GM12864 (cell line): ENCODE results near the gene KSR2.

ENCODE experiments used
- DNase-seq: peaks from one replicate; pipeline ENCODE4 v3.0.0-alpha.2; 2011; ENCODE audit warnings: low read depth
- H3K4me3 ChIP-seq: 2 replicates; pipeline ENCODE4 v1.5.1; 2011; ENCODE audit warnings: mild to moderate bottlenecking, low read depth, low read length, control low read depth
- TF ChIP-seq, protein P1 (sequence below): IDR thresholded peaks from 2 replicates; pipeline ENCODE4 v1.5.1; 2011; ENCODE audit warnings: low read depth, mild to moderate bottlenecking, moderate library complexity, low read length, control low read depth, inconsistent platforms; ENCODE audit errors: missing control alignments

KSR2 gene

DNA sequence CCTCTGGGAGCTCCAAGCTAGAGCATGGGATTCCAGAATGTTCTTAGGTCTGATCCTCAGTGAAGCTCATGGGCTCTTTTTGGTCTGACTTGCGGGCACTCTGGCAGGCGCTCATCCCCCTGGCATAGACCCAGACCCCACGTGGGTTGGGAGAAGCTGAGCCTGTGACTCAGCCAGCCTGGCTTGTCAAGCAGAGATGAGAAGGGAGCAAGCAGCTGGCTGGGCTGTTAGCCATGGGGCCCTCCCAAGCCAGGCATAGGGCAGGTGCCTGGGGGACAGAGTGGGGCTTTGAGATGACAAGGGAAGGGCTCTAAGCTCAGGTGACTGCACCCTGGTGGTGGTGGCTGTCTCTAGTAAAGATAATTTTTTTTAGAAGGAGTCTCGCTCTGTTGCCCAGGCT is 527.0 kb downstream of the KSR2 start:
- no peak overlapping the region for H3K4me3 ChIP-seq
- no peak for DNase-seq
- TF ChIP-seq, protein P1, sequence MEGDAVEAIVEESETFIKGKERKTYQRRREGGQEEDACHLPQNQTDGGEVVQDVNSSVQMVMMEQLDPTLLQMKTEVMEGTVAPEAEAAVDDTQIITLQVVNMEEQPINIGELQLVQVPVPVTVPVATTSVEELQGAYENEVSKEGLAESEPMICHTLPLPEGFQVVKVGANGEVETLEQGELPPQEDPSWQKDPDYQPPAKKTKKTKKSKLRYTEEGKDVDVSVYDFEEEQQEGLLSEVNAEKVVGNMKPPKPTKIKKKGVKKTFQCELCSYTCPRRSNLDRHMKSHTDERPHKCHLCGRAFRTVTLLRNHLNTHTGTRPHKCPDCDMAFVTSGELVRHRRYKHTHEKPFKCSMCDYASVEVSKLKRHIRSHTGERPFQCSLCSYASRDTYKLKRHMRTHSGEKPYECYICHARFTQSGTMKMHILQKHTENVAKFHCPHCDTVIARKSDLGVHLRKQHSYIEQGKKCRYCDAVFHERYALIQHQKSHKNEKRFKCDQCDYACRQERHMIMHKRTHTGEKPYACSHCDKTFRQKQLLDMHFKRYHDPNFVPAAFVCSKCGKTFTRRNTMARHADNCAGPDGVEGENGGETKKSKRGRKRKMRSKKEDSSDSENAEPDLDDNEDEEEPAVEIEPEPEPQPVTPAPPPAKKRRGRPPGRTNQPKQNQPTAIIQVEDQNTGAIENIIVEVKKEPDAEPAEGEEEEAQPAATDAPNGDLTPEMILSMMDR: no peak

DNA sequence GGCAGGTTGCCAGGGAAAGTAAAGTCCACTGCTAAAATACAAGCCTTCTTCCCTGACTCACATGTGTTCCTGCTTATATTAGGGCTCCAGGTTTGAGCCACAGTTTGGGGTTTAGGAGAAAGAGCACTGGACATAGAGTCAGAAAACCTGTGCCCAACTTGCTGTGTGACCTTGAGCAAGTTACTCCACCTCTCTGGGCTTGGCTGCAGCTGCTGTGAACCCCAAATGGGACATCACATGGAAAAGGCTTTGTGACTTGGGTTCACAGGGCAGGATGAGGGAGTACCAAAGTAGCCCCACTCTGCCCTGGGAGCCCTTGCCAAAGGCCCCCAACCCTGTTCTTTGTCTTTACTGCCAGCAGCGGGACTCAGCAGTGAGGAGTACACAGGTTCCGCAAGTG is 528.4 kb downstream of the KSR2 start:
- no peak for DNase-seq
- TF ChIP-seq, protein P1: no peak
- no peak overlapping the region for H3K4me3 ChIP-seq

DNA sequence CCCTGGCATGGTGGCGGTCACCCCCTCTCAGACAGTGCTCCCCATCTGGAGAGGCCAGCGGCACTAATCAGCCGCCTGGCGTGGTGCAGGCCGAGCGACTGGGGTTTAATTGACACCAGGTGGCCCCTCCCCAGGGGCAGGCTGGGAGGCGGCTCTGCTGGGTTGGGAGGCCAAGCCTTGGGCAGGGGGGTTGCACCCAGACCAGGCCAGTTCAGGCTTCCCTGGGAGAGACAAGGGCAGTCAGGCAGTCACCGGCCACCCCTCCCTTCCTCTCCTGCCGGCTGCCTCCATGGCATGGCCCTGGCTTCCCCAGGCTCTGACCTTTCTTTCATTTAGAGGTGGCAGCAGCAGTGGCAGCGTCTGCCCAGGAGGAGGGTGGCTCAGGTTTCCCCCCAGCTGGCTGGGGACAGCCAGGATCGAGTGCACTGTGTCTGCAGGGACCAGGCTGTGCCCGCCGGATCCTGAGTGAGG is 529.2 kb downstream of the KSR2 start:
- TF ChIP-seq, protein P1: no peak
- H3K4me3 ChIP-seq: no peak overlapping the region
- no peak for DNase-seq

- no peak for DNase-seq
- no peak overlapping the region for H3K4me3 ChIP-seq
- TF ChIP-seq, protein P1: no peak
Measured at GRCh38 chr12:117438809-117439208, 530.0 kb downstream of the KSR2 start.

DNA sequence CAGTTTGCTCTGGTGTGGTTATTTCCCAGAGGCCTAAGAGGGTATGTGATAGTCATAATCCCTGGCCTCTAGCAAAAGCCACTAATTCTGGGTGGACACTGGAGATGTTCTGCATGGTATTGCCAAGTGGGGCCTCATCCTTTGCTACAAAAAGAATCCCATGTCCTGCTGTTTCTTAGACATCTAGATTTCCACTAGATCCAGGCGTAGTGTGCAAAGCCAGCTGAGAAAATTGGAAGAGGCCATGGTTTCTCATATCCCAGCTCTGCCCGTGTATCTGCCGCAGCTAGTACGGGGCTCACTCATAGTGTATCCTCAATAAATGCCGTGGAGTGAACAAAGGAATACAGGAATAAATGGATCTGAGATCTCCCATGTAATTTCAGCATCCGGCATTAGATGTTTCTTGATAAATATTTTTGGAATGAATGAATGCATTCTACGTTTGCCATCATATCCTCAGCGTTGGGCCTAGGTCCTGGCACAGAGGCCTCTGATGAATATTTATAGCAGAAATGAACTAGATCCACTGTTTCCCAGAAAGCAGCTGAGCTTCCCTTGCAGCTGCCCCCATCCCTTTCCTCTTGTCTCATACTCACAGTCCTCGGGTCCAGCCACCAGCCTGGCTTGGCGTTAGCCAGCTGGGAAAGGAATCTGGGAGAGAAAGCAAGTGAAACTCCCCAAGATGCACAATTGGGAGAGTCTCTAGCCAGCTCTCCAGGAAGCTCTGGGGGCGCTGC is 531.1 kb downstream of the KSR2 start:
- DNase-seq: no peak
- H3K4me3 ChIP-seq: no peak overlapping the region
- TF ChIP-seq, protein P1: no peak

DNA sequence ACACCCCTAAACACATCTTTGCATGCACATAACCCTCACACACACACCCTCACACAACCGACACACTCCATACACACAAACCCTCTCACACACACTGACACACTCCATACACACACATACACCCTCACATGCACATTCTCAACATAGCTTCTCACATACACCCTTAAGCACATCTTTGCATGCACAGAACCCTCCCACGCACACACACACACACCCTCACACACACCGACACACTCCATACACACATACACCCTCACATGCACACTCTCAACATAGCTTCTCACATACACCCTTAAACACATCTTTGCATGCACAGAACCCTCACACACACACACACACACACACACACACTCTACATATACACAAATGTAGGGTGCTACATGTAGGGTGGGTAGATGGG is 534.9 kb downstream of the KSR2 start:
- TF ChIP-seq, protein P1: no peak
- no peak overlapping the region for H3K4me3 ChIP-seq
- no peak for DNase-seq

DNA sequence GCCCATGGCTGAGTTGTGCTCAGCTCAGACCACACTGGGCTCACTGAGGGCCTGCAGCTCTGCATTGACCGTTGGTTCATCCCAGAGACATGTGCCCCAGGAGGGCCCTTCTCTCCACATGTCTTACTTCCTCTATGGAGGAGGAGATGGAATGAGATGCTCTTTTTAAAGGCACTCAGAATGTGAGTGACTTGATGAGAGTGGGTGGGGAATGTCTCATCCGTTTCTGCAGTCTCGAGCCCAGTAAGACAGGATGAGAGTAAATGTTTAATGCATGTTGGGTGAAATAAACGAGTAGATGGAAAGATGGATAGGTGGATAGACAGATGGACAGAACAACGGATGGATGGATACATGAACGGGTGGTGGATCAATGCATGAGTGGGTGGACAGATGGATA is 538.5 kb downstream of the KSR2 start:
- TF ChIP-seq, protein P1: no peak
- DNase-seq: no peak
- H3K4me3 ChIP-seq: no peak overlapping the region
